GM08714 (cell line): Measurements from ENCODE around the gene ACER2.

Source experiments
- H3K4me3 ChIP-seq: fragments of 200-500 bp; sonication (Bioruptor generic); 2 replicates; pipeline ENCODE4 v1.5.1; 2014; ENCODE audit warnings: mild to moderate bottlenecking, low read length, inconsistent platforms
- ZNF274 ChIP-seq: IDR thresholded peaks from 2 replicates; pipeline ENCODE4 v1.6.1; 2012; ENCODE audit warnings: mild to moderate bottlenecking, low read depth, low read length

The ACER2 gene

DNA sequence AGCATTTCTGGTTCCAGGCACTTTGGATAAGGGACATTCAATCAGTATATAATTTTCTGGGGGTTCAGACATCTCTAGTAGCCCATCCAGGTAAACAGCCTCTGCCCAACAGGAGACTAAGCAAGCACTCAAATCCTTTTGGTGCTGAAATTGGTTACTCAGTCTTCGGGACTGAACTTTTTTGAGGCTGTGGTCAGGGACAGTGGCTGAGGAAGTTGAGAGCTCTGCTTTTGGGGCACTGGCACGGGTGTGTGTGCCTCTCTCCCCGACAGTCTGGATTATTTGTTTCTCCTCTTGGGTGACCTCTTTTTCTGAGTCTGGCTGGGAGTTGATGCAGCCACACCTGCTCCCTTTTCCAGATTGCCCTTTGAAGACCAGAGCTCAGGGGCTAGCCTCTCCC is 47.6 kb downstream of the ACER2 start:
- no peak for TF ChIP-seq ZNF274
- H3K4me3 ChIP-seq = no peak overlapping the region

DNA sequence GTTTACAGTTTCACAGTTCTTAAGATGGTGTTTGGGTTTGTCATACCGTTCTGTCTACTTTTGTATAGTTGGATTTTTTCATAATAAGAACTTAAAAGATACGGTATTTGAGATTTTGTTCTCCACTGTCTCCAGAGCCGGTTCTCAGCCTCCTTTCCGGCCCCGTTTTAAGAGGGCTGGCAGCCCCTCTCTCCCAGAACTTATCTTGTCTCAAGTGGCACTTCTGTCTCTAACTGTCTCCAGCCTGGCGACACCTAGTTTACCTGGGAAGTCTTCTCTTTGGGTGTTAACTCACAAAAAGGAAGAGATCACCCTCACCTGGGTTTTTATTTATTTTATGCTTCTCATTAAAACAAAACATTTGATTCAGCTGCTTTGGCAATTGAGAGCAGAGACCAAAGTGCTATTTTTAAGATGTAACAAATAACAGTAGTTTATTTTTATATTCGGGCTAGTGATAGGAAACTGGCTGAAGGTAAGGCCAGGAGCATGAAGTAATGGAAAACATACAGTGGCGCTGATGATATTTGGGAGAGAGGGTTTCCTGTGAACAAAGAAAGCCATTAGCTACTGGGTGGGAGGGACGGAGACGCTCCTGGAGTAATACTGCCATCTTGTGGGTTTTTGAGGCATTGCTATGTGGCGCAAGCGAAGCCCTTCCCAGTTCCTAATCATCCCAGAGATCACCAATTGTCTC is 48.3 kb downstream of the ACER2 start:
- no peak for TF ChIP-seq ZNF274
- peak overlapping the region; percentile 39; the same call in 1 of the 2 replicates for H3K4me3 ChIP-seq

GRCh38 chr9:19457693-19458009 is 48.8 kb downstream of the ACER2 start:
- TF ChIP-seq ZNF274 = no peak
- peak overlapping the region; percentile 39; the same call in 1 of the 2 replicates for H3K4me3 ChIP-seq

DNA sequence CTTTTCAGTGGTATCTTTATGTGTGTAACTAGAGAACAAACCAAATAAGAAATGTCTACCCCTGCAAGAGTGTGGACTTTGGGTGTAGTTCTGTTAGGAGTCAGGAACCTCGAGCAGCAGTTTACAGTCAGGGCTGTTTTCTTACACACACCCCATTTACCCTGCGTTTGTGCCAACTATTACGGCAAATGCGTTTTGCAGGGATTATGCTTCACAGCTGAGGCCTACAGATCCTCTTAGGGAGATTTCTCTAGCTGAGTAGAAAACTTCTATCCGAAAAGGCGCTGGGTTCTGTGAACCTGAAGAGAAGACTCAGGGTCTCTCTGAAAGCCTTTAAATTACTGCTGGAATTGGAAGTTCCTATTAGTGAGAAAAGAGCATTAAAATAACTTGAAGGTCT is 51.4 kb downstream of the ACER2 start:
- no peak overlapping the region for H3K4me3 ChIP-seq
- TF ChIP-seq ZNF274 = no peak

DNA sequence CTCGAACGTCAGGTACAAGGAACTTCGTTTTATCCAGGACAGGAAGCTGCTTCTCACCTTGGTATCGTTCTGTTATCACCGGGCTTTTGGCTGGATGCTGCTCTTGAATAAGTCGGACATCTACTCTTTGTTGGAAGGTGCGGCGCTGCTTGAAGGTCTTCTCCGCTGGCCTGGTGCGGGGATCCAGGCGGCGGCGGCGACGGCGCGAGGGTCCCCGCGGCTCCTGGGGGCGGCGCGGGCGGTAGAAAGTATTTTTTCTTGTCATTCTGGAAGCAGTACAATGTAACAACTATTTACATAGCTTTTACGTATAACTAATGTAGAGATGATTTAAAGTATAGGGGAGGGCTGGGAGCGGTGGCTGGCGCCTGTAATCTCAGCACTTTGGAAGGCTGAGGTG is 52.3 kb downstream of the ACER2 start:
- no peak overlapping the region for H3K4me3 ChIP-seq
- TF ChIP-seq ZNF274 = no peak

GRCh38 chr9:19464061-19464763 is 55.4 kb downstream of the ACER2 start:
- H3K4me3 ChIP-seq = no peak overlapping the region; the same call in 1 of the 2 replicates
- no peak for TF ChIP-seq ZNF274

- H3K4me3 ChIP-seq = no peak overlapping the region; the same call in 1 of the 2 replicates
- no peak for TF ChIP-seq ZNF274
These were observed 56.2 kb downstream of the ACER2 start for GRCh38 chr9:19464764-19465585.

- no peak overlapping the region for H3K4me3 ChIP-seq
- no peak for TF ChIP-seq ZNF274
These were observed 56.9 kb downstream of the ACER2 start for GRCh38 chr9:19465586-19466279.

GRCh38 chr9:19466280-19466639 is 57.5 kb downstream of the ACER2 start:
- no peak overlapping the region for H3K4me3 ChIP-seq
- no peak for TF ChIP-seq ZNF274

GRCh38 chr9:19469271-19469670 is 60.5 kb downstream of the ACER2 start:
- H3K4me3 ChIP-seq = no peak overlapping the region
- no peak for TF ChIP-seq ZNF274

DNA sequence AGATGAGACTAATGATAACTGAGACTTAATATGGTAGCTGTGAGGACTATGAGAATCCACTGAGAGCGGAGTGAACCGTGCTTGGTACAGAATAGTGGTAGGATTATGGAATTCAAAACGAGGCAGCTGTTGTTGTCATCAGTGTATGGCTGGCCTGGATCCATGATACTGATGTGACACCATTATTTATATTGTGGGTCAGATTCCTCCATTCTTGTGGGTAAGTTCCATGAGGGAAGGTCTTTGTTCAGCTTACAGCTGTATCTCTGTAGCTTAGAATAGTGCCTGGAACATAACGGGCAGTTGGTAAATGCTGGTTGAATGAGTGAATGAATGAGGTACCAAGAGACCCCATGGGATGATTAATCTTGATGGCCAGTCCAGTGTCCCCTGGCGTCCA is 61.8 kb downstream of the ACER2 start:
- TF ChIP-seq ZNF274 = no peak
- no peak overlapping the region for H3K4me3 ChIP-seq

- no peak overlapping the region for H3K4me3 ChIP-seq
- no peak for TF ChIP-seq ZNF274
These were observed 62.3 kb downstream of the ACER2 start for GRCh38 chr9:19470981-19471650.

- no peak for TF ChIP-seq ZNF274
- no peak overlapping the region for H3K4me3 ChIP-seq
These were observed 63.2 kb downstream of the ACER2 start for GRCh38 chr9:19471737-19472648.

GRCh38 chr9:19473605-19474004 is 64.8 kb downstream of the ACER2 start:
- H3K4me3 ChIP-seq = no peak overlapping the region
- no peak for TF ChIP-seq ZNF274
